SK-N-MC (cell line): ENCODE data around the gene PRDM15.

Source experiments
- EZH2 ChIP-seq: fragments of 200-600 bp; sonication (generic); IDR thresholded peaks from one replicate; pipeline ENCODE4 v1.6.1; 2017; ENCODE audit warnings: antibody characterized with exemption
- FOXP2 ChIP-seq: optimal IDR thresholded peaks from 2 replicates; pipeline ENCODE3; 2011; ENCODE audit warnings: mild to moderate bottlenecking, moderate library complexity; ENCODE audit not compliant: insufficient read depth; ENCODE audit errors: extremely low read length, control extremely low read depth
- POLR2AphosphoS5 ChIP-seq: IDR thresholded peaks from 2 replicates; pipeline ENCODE4 v1.6.1; 2012; ENCODE audit warnings: mild to moderate bottlenecking, low read depth, low read length, borderline replicate concordance

- TF ChIP-seq POLR2AphosphoS5 (no peak), EZH2 (no peak), FOXP2 (no peak)
Measured at GRCh38 chr21:41763398-41763931, 115.7 kb downstream of the PRDM15 start.
